AG10803 (cell line): ENCODE measurements around the gene PITPNC1.
"Not testable (repeated sequence)": the region's sequence is repeated elsewhere in the genome, so short reads cannot be mapped to it uniquely, and the experiment has no call there.

Experiments
- DNase-seq: peaks from one replicate; pipeline ENCODE4 v3.0.0; 2010; ENCODE audit warnings: low read depth
- H3K4me3 ChIP-seq: 2 replicates; pipeline ENCODE4 v1.5.1; 2011; ENCODE audit warnings: mild to moderate bottlenecking, low read length, control low read depth
- CTCF ChIP-seq: conservative IDR thresholded peaks from 2 replicates; pipeline ENCODE4 v1.5.1; 2011; ENCODE audit warnings: mild to moderate bottlenecking, low read length, control low read depth, inconsistent platforms

PITPNC1 gene

DNA sequence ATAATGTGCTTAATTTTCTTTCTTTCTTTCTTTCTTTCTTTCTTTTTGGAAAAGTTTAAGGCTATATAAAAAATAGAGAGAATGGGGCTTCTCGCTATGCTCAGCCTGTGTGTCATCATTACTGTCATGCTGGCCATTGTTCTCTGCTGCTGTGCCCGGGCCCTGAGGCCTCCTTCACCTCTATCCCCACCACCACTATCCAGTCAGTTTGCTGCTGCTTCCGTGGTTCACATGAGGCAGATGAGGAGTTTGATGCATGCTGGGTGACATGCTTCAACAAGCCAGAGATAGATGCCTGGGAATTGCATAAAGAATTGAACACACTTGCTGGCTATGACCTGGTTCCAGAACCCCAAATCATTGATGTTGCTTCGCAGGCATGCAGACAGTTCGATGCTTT, 36.3 kb downstream of the PITPNC1 start:
- no peak for TF ChIP-seq CTCF
- no peak for DNase-seq

GRCh38 chr17:67414130-67414529, 37.0 kb downstream of the PITPNC1 start:
- no peak for TF ChIP-seq CTCF
- H3K4me3 ChIP-seq: no peak overlapping the region
- DNase-seq: no peak

More for the DNA sequence above, 36.3 kb downstream of the PITPNC1 start:
- no peak overlapping the region for H3K4me3 ChIP-seq

DNA sequence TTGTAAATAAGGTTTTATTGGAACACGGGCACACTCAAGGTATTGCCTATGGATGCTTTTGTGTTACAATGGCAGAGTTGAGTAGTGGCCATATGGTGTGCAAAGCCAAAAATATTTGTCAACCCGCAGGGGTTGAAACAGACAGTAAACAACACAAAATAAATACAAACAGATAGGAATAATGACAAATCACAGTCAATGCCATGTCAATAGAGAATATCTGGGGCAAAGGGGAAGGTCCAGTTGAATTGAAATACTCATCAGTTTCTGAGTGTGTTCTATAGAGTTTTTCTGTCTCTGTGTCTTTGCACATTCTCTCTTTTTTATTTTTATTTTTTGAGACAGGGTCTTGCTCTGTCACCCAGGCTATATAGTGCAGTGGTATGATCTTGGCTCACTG, 37.5 kb downstream of the PITPNC1 start:
- no peak for TF ChIP-seq CTCF
- H3K4me3 ChIP-seq: no peak overlapping the region
- no peak for DNase-seq

- DNase-seq: no peak
- H3K4me3 ChIP-seq: no peak overlapping the region
- TF ChIP-seq CTCF: no peak
These were observed 38.2 kb downstream of the PITPNC1 start for GRCh38 chr17:67415291-67415690.

GRCh38 chr17:67417507-67417906, 40.4 kb downstream of the PITPNC1 start:
- no peak for TF ChIP-seq CTCF
- DNase-seq: no peak
- H3K4me3 ChIP-seq: no peak overlapping the region

DNA sequence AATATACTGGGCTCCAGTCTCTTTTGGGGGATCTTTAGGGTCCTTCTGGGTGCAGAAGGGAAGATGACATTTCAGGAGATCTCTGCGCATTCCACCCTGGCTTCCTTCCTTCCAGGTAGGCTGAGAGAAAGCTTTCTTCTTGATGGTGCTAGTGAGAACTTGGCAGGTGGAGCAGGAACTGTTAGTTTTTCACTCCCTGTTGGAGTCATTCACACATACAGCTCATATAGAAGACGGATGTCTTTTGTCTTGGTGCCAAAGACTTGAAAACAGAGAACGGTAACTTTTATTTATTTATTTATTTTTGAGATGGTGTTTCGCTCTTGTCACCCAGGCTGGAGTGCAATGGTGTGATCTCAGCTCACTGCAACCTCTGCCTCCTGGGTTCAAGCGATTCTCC, 43.9 kb downstream of the PITPNC1 start:
- no peak for DNase-seq
- TF ChIP-seq CTCF: no peak
- H3K4me3 ChIP-seq: no peak overlapping the region

- TF ChIP-seq CTCF: no peak
- no peak overlapping the region for H3K4me3 ChIP-seq
- peak; percentile 89 for DNase-seq
These were observed 44.8 kb downstream of the PITPNC1 start for GRCh38 chr17:67421869-67422273.

- DNase-seq, H3K4me3 ChIP-seq: not testable (repeated sequence)
These were observed 45.2 kb downstream of the PITPNC1 start for GRCh38 chr17:67422296-67422695.
